PFSK-1 (cell line): ENCODE data around the gene NFIL3.

Experiments used
- FOXP2 ChIP-seq: optimal IDR thresholded peaks from 2 replicates; pipeline ENCODE3; 2011; ENCODE audit warnings: borderline replicate concordance, control low read depth, inconsistent platforms; ENCODE audit not compliant: insufficient read depth; ENCODE audit errors: extremely low read length, extremely low read depth
- POLR2AphosphoS5 ChIP-seq: IDR thresholded peaks from 2 replicates; pipeline ENCODE4 v1.6.1; 2012; ENCODE audit warnings: low read depth, mild to moderate bottlenecking, control low read depth, low read length, moderate library complexity
- SIN3A ChIP-seq: IDR thresholded peaks from 2 replicates; pipeline ENCODE4 v1.6.1; 2012; ENCODE audit warnings: mild to moderate bottlenecking, low read length, moderate library complexity, borderline replicate concordance; ENCODE audit not compliant: insufficient read depth
- TAF1 ChIP-seq: IDR thresholded peaks from 2 replicates; pipeline ENCODE4 v1.6.1; 2012; ENCODE audit warnings: low read length, control low read depth, borderline replicate concordance; ENCODE audit not compliant: insufficient read depth
- TF ChIP-seq, protein P1 (sequence below), 2 experiments: IDR thresholded peaks; 2 replicates each; pipeline versions ENCODE4 v1.6.1 to v1.8.0; 2011 to 2012; ENCODE audit warnings: low read depth in 2 of 2, low read length in 2 of 2, control low read depth in 1 of 2, inconsistent platforms in 1 of 2, mild to moderate bottlenecking in 1 of 2, moderate library complexity in 1 of 2; ENCODE audit not compliant: insufficient read depth in 1 of 2

NFIL3 gene

GRCh38 chr9:91433180-91433579 is 9.5 kb upstream of the NFIL3 start:
- TF ChIP-seq POLR2AphosphoS5 (no peak), SIN3A (no peak), FOXP2 (no peak), TAF1 (no peak)
- TF ChIP-seq, protein P1, sequence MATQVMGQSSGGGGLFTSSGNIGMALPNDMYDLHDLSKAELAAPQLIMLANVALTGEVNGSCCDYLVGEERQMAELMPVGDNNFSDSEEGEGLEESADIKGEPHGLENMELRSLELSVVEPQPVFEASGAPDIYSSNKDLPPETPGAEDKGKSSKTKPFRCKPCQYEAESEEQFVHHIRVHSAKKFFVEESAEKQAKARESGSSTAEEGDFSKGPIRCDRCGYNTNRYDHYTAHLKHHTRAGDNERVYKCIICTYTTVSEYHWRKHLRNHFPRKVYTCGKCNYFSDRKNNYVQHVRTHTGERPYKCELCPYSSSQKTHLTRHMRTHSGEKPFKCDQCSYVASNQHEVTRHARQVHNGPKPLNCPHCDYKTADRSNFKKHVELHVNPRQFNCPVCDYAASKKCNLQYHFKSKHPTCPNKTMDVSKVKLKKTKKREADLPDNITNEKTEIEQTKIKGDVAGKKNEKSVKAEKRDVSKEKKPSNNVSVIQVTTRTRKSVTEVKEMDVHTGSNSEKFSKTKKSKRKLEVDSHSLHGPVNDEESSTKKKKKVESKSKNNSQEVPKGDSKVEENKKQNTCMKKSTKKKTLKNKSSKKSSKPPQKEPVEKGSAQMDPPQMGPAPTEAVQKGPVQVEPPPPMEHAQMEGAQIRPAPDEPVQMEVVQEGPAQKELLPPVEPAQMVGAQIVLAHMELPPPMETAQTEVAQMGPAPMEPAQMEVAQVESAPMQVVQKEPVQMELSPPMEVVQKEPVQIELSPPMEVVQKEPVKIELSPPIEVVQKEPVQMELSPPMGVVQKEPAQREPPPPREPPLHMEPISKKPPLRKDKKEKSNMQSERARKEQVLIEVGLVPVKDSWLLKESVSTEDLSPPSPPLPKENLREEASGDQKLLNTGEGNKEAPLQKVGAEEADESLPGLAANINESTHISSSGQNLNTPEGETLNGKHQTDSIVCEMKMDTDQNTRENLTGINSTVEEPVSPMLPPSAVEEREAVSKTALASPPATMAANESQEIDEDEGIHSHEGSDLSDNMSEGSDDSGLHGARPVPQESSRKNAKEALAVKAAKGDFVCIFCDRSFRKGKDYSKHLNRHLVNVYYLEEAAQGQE (IDR thresholded peaks at IDR 0.05; ENCODE audit: insufficient read depth in 1 of 2, low read depth in 2 of 2, low read length in 2 of 2) = no peak

GRCh38 chr9:91431485-91431884 is 7.9 kb upstream of the NFIL3 start:
- TF ChIP-seq SIN3A (no peak), POLR2AphosphoS5 (no peak), FOXP2 (no peak), TAF1 (no peak)
- TF ChIP-seq, protein P1 (IDR thresholded peaks at IDR 0.05; ENCODE audit: insufficient read depth in 1 of 2, low read depth in 2 of 2, low read length in 2 of 2) = no peak

DNA sequence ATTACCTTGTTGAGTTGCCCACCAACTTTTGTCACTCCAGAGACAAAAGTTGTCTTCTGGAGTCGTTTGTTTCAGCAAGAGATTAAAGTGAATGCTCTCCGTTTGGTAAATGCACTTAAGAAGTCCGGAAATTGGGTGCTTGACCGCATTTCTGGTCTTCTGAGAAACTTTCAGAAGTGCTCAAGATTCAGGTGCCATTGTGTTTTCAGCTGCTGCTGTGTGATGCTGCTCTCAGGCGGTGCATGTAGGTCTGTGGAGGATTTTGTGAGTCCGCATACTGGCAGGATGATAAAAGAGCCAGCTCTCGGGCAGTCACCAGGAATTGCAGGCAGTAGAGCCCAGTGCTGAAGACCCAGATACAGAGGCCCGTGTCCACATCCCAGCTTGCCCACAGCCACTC is 5.9 kb upstream of the NFIL3 start:
- no peak for TF ChIP-seq FOXP2
- TF ChIP-seq POLR2AphosphoS5 = no peak
- no peak for TF ChIP-seq SIN3A
- TF ChIP-seq TAF1 = no peak

- no peak for TF ChIP-seq SIN3A
- TF ChIP-seq POLR2AphosphoS5 = no peak
- TF ChIP-seq FOXP2 = no peak
- TF ChIP-seq, protein P1 (IDR thresholded peaks at IDR 0.05; ENCODE audit: insufficient read depth in 1 of 2, low read depth in 2 of 2, low read length in 2 of 2) = no peak
- no peak for TF ChIP-seq TAF1
Measured at GRCh38 chr9:91428927-91429351, 5.3 kb upstream of the NFIL3 start.

DNA sequence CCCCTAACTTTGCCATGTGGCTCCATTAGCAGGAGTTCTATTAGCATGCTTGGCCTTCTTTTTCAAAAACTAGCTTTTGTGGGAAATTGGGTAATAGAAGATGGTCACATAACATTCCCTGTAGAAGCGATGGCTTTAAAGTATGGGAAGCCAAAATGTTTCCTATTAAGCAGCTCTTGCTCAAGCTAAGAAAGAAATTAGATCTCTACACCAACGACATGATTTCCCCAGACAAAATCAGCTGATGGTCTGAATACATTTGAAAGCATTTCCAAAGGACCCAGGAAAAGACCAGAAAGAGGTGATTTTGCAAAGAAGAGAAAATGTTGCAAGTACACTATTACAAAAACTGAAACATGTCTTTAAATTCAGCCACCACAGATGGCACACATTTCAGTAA is 4.8 kb upstream of the NFIL3 start:
- TF ChIP-seq FOXP2 (no peak), TAF1 (no peak), POLR2AphosphoS5 (no peak), SIN3A (no peak)
- TF ChIP-seq, protein P1 (IDR thresholded peaks at IDR 0.05; ENCODE audit: insufficient read depth in 1 of 2, low read depth in 2 of 2, low read length in 2 of 2) = no peak

GRCh38 chr9:91427873-91428272 is 4.2 kb upstream of the NFIL3 start:
- no peak for TF ChIP-seq POLR2AphosphoS5
- no peak for TF ChIP-seq SIN3A
- no peak for TF ChIP-seq FOXP2
- TF ChIP-seq TAF1 = no peak
- TF ChIP-seq, protein P1 (IDR thresholded peaks at IDR 0.05; ENCODE audit: insufficient read depth in 1 of 2, low read depth in 2 of 2, low read length in 2 of 2) = no peak
